GM18517 (cell line): ENCODE results near the gene OSTC.
"Not testable (repeated sequence)": the region's sequence is repeated elsewhere in the genome, so short reads cannot be mapped to it uniquely, and the experiment has no call there.

Experiments
- ATAC-seq: cut with Tn5 transposase; IDR thresholded peaks from one replicate; pipeline ENCODE4 v1.9.1; 2021; ENCODE audit warnings: mild to moderate bottlenecking, moderate library complexity; ENCODE audit not compliant: unreplicated experiment

OSTC gene

DNA sequence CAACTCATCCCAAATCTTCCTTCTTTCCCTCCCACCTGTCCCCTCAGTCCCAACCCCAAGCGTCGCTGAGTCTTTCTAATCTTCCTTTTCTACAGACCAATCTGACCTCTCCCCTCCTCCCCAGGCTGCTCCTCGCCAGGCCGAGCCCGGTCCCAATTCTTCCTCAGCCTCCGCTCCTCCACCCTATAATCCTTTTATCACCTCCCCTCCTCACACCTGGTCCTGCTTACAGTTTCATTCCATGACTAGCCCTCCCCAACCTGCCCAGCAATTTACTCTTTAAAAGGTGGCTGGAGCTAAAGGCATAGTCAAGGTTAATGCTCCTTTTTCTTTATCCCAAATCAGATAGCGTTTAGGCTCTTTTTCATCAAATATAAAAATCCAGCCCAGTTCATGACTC is 60.2 kb downstream of the OSTC start:
- not testable (repeated sequence) for ATAC-seq

DNA sequence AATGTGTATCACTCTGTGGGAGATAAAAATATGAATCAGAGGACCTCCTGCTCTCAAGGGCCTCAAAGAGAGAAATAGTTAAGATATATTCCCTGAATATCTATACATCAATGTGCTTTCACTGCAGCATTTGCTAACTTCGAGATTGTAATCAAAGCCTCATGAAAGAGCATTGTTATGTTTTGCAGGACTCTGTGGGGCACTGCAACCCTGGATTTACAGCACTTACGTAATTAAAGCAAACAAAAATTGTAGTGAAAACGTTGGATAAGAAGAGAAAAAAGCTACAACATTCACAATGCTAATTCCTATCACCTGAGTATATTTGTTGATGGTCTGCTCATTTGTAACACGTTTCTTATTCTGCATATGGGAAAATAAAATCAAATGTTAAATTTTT is 64.5 kb downstream of the OSTC start:
- ATAC-seq, result no peak

DNA sequence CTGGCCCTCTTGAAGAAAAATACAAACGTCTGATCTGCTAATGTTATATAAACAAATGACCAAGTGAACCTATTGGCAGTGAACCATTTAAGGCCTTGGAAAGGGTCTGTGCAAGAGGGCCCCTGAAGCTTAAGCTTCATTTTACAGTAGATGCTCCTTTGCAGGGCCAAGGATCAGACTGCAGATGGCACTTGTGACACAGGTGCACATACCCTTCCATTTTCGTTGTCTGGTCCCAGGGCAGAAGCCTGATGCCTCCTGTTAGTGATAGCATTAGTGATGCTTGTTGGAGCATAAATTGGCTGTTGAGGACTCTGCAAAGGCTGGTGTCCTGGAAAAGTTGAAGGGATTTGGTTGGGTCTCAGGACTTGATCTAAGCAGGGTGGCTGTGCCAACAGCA is 65.9 kb downstream of the OSTC start:
- no peak for ATAC-seq

DNA sequence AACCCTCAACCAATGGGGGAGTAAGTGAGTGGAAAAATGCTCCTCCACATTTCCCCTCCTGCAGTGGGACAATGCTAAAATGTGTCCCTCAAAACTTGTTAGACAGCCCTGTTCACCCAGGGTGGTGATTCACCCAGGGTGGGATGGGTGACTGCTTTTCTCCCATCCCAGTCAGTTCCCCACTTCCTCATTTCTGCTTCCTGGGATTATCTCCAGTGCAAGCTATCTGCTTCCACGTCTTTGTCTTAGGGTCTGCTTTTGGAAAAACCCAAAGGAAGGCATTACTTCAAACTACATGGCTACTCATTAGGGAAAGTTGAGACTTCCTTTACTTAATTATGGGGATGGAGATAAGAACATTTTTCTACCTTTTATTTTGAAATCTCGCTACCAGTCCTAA is 67.0 kb downstream of the OSTC start:
- no peak for ATAC-seq
